CD14-positive monocyte (primary cell): ENCODE data around the gene WTAP. TPM values are rescaled to one million over a fixed set of nuclear protein-coding genes. Genes with fewer than 3 reads are reported as not detected.

Experiments
- DNase-seq, 3 donors: peaks; one replicate each; pipeline ENCODE4 v3.0.0-alpha.2; 2011 to 2022
- H2AFZ ChIP-seq: 2 replicates; pipeline ENCODE4 v1.6.0; 2012; ENCODE audit warnings: mild to moderate bottlenecking, low read depth, low read length, inconsistent platforms; ENCODE audit not compliant: insufficient read depth, poor library complexity, severe bottlenecking
- H3K27ac ChIP-seq, 2 donors: 1 replicate in 1 of 2; 2 replicates in 1 of 2; pipeline ENCODE4 v1.5.1; 2012 to 2013; ENCODE audit warnings: low read length in 2 of 2, control low read depth in 1 of 2, inconsistent platforms in 1 of 2, low read depth in 1 of 2, mild to moderate bottlenecking in 1 of 2
- H3K27me3 ChIP-seq, 2 donors: one replicate each; pipeline versions ENCODE4 v1.6.0 to v1.6.1; 2011 to 2013; ENCODE audit warnings: low read length in 2 of 2; ENCODE audit not compliant: control insufficient read depth in 2 of 2, insufficient read depth in 2 of 2
- H3K36me3 ChIP-seq, 2 donors: replicated peaks in 1 of 2; 1 replicate in 1 of 2; 2 replicates in 1 of 2; pipeline versions ENCODE4 v1.5.1 to v1.6.1; 2012 to 2013; ENCODE audit warnings: low read length in 2 of 2, control low read depth in 1 of 2, inconsistent platforms in 1 of 2, mild to moderate bottlenecking in 1 of 2; ENCODE audit not compliant: insufficient read depth in 2 of 2, control insufficient read depth in 1 of 2
- H3K4me1 ChIP-seq, 2 donors: 1 replicate in 1 of 2; 2 replicates in 1 of 2; pipeline versions ENCODE4 v1.5.1 to v1.6.1; 2012 to 2013; ENCODE audit warnings: low read length in 2 of 2, control low read depth in 1 of 2, inconsistent platforms in 1 of 2, mild to moderate bottlenecking in 1 of 2, moderate library complexity in 1 of 2; ENCODE audit not compliant: insufficient read depth in 2 of 2, control insufficient read depth in 1 of 2
- H3K4me2 ChIP-seq: replicated peaks from 2 replicates; pipeline ENCODE3; 2012; ENCODE audit warnings: low read length, moderate library complexity, mild to moderate bottlenecking; ENCODE audit not compliant: poor library complexity, severe bottlenecking; ENCODE audit errors: extremely low read depth
- H3K4me3 ChIP-seq, 3 experiments: fragments of 200-600 bp in 1 of 3; sonication (generic) in 1 of 3; replicated peaks in 1 of 3; 1 replicate in 2 of 3; 2 replicates in 1 of 3; pipeline ENCODE4 v1.5.1; 2011 to 2013; ENCODE audit warnings: low read length in 3 of 3, mild to moderate bottlenecking in 3 of 3, control low read depth in 2 of 3, low read depth in 2 of 3, inconsistent platforms in 1 of 3, moderate library complexity in 1 of 3
- H3K79me2 ChIP-seq: 2 replicates; pipeline ENCODE4 v1.6.0; 2012; ENCODE audit warnings: mild to moderate bottlenecking, control low read depth, inconsistent platforms, low read length, moderate library complexity; ENCODE audit not compliant: insufficient read depth
- H3K9ac ChIP-seq: 2 replicates; pipeline ENCODE4 v1.6.0; 2017; ENCODE audit warnings: low read length, mild to moderate bottlenecking; ENCODE audit not compliant: insufficient read depth, poor library complexity, severe bottlenecking
- H3K9me3 ChIP-seq, 2 donors: replicated peaks in 1 of 2; 1 replicate in 1 of 2; 2 replicates in 1 of 2; pipeline versions ENCODE4 v1.5.1 to v1.6.1; 2012 to 2013; ENCODE audit warnings: low read length in 2 of 2, control low read depth in 1 of 2; ENCODE audit not compliant: control insufficient read depth in 1 of 2, insufficient read depth in 1 of 2
- H4K20me1 ChIP-seq: 2 replicates; pipeline ENCODE4 v1.6.0; 2012; ENCODE audit warnings: mild to moderate bottlenecking, low read length, control low read depth, moderate library complexity; ENCODE audit not compliant: insufficient read depth
- H3K27ac Mint-ChIP-seq, 7 donors: one replicate each; pipeline ENCODE4 v1.8.0; 2020; ENCODE audit warnings: mild to moderate bottlenecking in 7 of 7, mixed read lengths in 7 of 7, moderate library complexity in 6 of 7, inconsistent platforms in 2 of 7
- H3K27me3 Mint-ChIP-seq, 3 donors: one replicate each; pipeline ENCODE4 v1.8.0; 2021 to 2022; ENCODE audit warnings: low read depth in 3 of 3, mild to moderate bottlenecking in 3 of 3, mixed read lengths in 3 of 3, moderate library complexity in 3 of 3, inconsistent platforms in 1 of 3
- H3K36me3 Mint-ChIP-seq, 2 donors: one replicate each; pipeline ENCODE4 v1.8.0; 2020; ENCODE audit warnings: mixed read lengths in 2 of 2, inconsistent platforms in 1 of 2, mild to moderate bottlenecking in 1 of 2
- H3K4me1 Mint-ChIP-seq: one replicate; pipeline ENCODE4 v1.8.0; 2020; ENCODE audit warnings: mild to moderate bottlenecking, mixed read lengths
- H3K4me3 Mint-ChIP-seq, 2 donors: one replicate each; pipeline ENCODE4 v1.8.0; 2020; ENCODE audit warnings: mild to moderate bottlenecking in 2 of 2, mixed read lengths in 2 of 2, moderate library complexity in 1 of 2
- H3K9me3 Mint-ChIP-seq, 7 donors: one replicate each; pipeline ENCODE4 v1.8.0; 2020 to 2022; ENCODE audit warnings: mixed read lengths in 7 of 7, mild to moderate bottlenecking in 6 of 7, moderate library complexity in 6 of 7, inconsistent platforms in 2 of 7
- CTCF ChIP-seq: fragments of 200-600 bp; IDR thresholded peaks from one replicate; pipeline ENCODE4 v1.8.0; 2022; ENCODE audit warnings: antibody characterized with exemption, mild to moderate bottlenecking
- WGBS: methylation state at CpG from one replicate; pipeline ENCODE4 v1.1.5; 2013; ENCODE audit warnings: missing lambda C conversion rate; ENCODE audit not compliant: insufficient coverage; 5-methylcytosine and 5-hydroxymethylcytosine counted together
- intact Hi-C, 2 donors: fragments of 100-400 bp; cut with micrococcal nuclease; formaldehyde crosslinking; loops; one replicate each; pipeline versions ENCODE4 v1.15.0 to v1.15.1; 2023
- polyA plus RNA-seq, 3 donors: library from polyadenylated mRNA; depleted of rRNA in 1 of 3; unstranded in 2 of 3; stranded (reverse) in 1 of 3; fragments of 300-500 nt in 2 of 3; fragments of >200 nt in 1 of 3; fragmentation: Illumina TruSeq in 2 of 3; gene quantifications; 1 replicate in 2 of 3; 2 replicates in 1 of 3; pipeline ENCODE4 v1.2.3, GENCODE V29; 2012 to 2021

The WTAP gene
- polyA plus RNA-seq, 3 donors, result 50.8 to 95.9 (median 94.7) TPM

- Mint-ChIP-seq H3K9me3 (peaks cover 0 to 2% (median 0%) of the 10 kb centered on the region in 7 donors), H3K4me1 (no peaks in the 10 kb centered on the region), H3K36me3 (peaks cover 57 to 74% of the 10 kb centered on the region in 2 donors), H3K4me3 (no peak overlapping the region), H3K27ac (no peak overlapping the region), H3K27me3 (no peaks in the 10 kb centered on the region)
- H3K79me2 ChIP-seq, result no peaks in the 10 kb centered on the region
- no peak overlapping the region for H3K9ac ChIP-seq
- no peaks in the 10 kb centered on the region for H4K20me1 ChIP-seq
- H3K27me3 ChIP-seq, result no peaks in the 10 kb centered on the region
- no peak overlapping the region for H2AFZ ChIP-seq
- no peak overlapping the region for H3K4me3 ChIP-seq
- H3K27ac ChIP-seq, result no peak overlapping the region
- no peak for DNase-seq
- no peak for TF ChIP-seq CTCF
- no peaks in the 10 kb centered on the region for H3K4me1 ChIP-seq
- H3K4me2 ChIP-seq, result no peak overlapping the region
- no peaks in the 10 kb centered on the region for H3K9me3 ChIP-seq
- intact Hi-C loops, result no loop called here
- H3K36me3 ChIP-seq, result peaks cover 20 to 65% of the 10 kb centered on the region in 2 donors
These were observed 42.2 kb downstream of the WTAP start for GRCh38 chr6:159769470-159769869.

GRCh38 chr6:159772196-159772595 lies 44.9 kb downstream of the WTAP start:
- TF ChIP-seq CTCF, result no peak
- peaks cover 54 to 68% of the 10 kb centered on the region in 2 donors for H3K36me3 Mint-ChIP-seq

More at GRCh38 chr6:159772196-159772595, 44.9 kb downstream of the WTAP start:
- Mint-ChIP-seq H3K4me1 (no peaks in the 10 kb centered on the region), H3K9me3 (peaks cover 0 to 2% (median 0%) of the 10 kb centered on the region in 7 donors), H3K27me3 (no peaks in the 10 kb centered on the region), H3K4me3 (no peak overlapping the region), H3K27ac (no peak overlapping the region)
- no CpG with 5 or more reads among the region's 1 CpG for WGBS
- H2AFZ ChIP-seq, result no peak overlapping the region
- no peak overlapping the region for H3K4me3 ChIP-seq
- peaks cover 23 to 63% of the 10 kb centered on the region in 2 donors for H3K36me3 ChIP-seq
- H3K79me2 ChIP-seq, result no peaks in the 10 kb centered on the region
- H3K9me3 ChIP-seq, result no peaks in the 10 kb centered on the region
- no peaks in the 10 kb centered on the region for H3K27me3 ChIP-seq
- no peaks in the 10 kb centered on the region for H3K4me1 ChIP-seq
- no peak for DNase-seq
- H3K9ac ChIP-seq, result no peak overlapping the region
- no peaks in the 10 kb centered on the region for H4K20me1 ChIP-seq
- H3K4me2 ChIP-seq, result no peak overlapping the region
- no peak overlapping the region for H3K27ac ChIP-seq
- intact Hi-C loops, result no loop called here
